HEK293T (cell line): ENCODE measurements around the gene PLCH2.

Source experiments
- ARNT ChIP-seq: fragments of 450-650 bp; IDR thresholded peaks from 2 replicates; pipeline ENCODE4 v1.6.1; 2017; ENCODE audit warnings: mild to moderate bottlenecking
- ELF4 ChIP-seq: fragments of 450-650 bp; IDR thresholded peaks from 2 replicates; pipeline ENCODE4 v1.6.1; 2017; ENCODE audit warnings: antibody characterized with exemption
- FOXM1 ChIP-seq: fragments of 450-650 bp; IDR thresholded peaks from 2 replicates; pipeline ENCODE4 v1.6.1; 2017; ENCODE audit warnings: mild to moderate bottlenecking, borderline replicate concordance
- HDGF ChIP-seq: fragments of 450-650 bp; IDR thresholded peaks from 2 replicates; pipeline ENCODE4 v1.6.1; 2017; ENCODE audit warnings: antibody characterized with exemption, borderline replicate concordance

DNA sequence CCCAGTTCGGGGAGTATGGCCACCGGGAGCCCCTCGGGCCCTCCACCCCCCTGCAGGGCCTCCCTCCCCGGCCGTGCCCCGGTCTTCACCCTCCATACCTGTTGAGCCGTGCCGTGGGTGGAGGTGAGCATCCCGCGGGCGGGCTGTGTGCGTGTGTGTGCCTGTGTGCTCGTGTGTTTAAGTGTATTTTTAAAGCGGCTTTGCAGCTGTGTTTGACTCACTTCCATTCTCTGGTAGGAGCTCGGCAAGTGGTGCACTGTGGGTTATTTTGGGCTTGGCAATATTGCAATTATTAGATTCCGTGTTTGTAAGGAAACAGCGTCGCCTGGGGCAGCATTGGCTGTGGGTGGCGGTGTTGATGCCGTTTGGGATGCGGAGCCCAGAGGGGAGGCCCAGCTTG lies 20.3 kb upstream of the PLCH2 start:
- no peak for TF ChIP-seq FOXM1
- no peak for TF ChIP-seq ELF4
- TF ChIP-seq HDGF = no peak
- TF ChIP-seq ARNT = no peak
